ENCODE data around the gene MORN5. TPM values are rescaled to one million over a fixed set of nuclear protein-coding genes. Genes with fewer than 3 reads are reported as not detected.

The MORN5 gene
- total and polyA plus RNA-seq, 9 of the 15 experiments (the other 6 are each of a cell fraction or from before 2014, with no cell fraction given): not detected

DNA sequence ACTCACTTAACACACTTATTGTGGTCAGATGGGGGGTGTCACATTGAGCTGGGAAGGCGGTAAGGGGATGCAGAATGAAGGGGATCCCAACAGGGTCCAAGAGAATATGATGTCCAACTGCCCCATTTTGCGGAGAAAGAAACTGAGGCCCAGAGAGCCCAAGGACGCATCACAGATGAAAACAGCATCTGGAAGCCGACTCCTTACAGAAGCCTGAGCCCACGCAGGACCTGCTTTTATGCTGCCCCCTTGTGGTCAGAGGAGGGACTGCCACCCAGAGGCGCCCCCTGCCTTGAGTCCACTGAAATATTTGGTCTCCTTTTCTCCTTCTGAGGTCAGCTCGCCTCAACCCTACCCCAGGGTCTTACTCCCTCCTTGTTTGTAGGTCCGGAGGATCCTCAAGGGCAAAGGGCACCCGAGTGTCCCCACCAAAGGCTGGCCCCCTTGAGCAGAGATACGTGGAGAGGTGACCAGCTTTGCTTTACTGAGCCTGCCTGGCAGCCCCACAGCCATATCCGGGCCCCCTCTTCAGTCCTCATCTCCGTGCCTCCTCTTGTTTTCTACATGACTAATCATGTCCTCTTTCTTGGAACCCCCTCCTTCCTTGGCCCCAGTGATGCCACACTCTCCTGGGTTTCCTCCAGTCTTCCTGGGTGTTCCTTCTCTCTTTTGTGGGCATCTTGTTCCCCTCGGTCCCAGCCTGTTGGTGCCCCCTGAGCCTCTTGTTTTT is 36.6 kb upstream of the MORN5 start (continued):
- TF ChIP-seq, protein P1, sequence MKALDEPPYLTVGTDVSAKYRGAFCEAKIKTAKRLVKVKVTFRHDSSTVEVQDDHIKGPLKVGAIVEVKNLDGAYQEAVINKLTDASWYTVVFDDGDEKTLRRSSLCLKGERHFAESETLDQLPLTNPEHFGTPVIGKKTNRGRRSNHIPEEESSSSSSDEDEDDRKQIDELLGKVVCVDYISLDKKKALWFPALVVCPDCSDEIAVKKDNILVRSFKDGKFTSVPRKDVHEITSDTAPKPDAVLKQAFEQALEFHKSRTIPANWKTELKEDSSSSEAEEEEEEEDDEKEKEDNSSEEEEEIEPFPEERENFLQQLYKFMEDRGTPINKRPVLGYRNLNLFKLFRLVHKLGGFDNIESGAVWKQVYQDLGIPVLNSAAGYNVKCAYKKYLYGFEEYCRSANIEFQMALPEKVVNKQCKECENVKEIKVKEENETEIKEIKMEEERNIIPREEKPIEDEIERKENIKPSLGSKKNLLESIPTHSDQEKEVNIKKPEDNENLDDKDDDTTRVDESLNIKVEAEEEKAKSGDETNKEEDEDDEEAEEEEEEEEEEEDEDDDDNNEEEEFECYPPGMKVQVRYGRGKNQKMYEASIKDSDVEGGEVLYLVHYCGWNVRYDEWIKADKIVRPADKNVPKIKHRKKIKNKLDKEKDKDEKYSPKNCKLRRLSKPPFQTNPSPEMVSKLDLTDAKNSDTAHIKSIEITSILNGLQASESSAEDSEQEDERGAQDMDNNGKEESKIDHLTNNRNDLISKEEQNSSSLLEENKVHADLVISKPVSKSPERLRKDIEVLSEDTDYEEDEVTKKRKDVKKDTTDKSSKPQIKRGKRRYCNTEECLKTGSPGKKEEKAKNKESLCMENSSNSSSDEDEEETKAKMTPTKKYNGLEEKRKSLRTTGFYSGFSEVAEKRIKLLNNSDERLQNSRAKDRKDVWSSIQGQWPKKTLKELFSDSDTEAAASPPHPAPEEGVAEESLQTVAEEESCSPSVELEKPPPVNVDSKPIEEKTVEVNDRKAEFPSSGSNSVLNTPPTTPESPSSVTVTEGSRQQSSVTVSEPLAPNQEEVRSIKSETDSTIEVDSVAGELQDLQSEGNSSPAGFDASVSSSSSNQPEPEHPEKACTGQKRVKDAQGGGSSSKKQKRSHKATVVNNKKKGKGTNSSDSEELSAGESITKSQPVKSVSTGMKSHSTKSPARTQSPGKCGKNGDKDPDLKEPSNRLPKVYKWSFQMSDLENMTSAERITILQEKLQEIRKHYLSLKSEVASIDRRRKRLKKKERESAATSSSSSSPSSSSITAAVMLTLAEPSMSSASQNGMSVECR (CRISPR knock-in tag; IDR thresholded peaks at IDR 0.05): no peak
- TF ChIP-seq ZNF133 (CRISPR knock-in tag; IDR thresholded peaks at IDR 0.05) (no peak), ZNF282 (CRISPR knock-in tag; IDR thresholded peaks at IDR 0.05) (no peak), ETV5 (CRISPR knock-in tag; IDR thresholded peaks at IDR 0.05; ENCODE audit: low read depth) (no peak), ZFPM2 (CRISPR knock-in tag; IDR thresholded peaks at IDR 0.05) (no peak), ZNF143 (CRISPR knock-in tag; IDR thresholded peaks at IDR 0.05) (no peak), HNRNPH1 (optimal IDR thresholded peaks at IDR 0.05; ENCODE audit: low read depth, low read length) (no peak), RAD51 (IDR thresholded peaks at IDR 0.05; ENCODE audit: borderline replicate concordance, low read depth) (no peak), SIX5 (IDR thresholded peaks at IDR 0.05; ENCODE audit: borderline replicate concordance in 1 of 2, insufficient read depth in 1 of 2, low read depth in 1 of 2, low read length in 2 of 2) (no peak), CSDE1 (IDR thresholded peaks at IDR 0.05) (no peak), ZNF696 (CRISPR knock-in tag; conservative IDR thresholded peaks at IDR 0.05) (no peak), C11orf30 (IDR thresholded peaks at IDR 0.05; ENCODE audit: low read depth) (no peak), ZNF830 (CRISPR knock-in tag; IDR thresholded peaks at IDR 0.05) (no peak)
- TF ChIP-seq, protein P2, sequence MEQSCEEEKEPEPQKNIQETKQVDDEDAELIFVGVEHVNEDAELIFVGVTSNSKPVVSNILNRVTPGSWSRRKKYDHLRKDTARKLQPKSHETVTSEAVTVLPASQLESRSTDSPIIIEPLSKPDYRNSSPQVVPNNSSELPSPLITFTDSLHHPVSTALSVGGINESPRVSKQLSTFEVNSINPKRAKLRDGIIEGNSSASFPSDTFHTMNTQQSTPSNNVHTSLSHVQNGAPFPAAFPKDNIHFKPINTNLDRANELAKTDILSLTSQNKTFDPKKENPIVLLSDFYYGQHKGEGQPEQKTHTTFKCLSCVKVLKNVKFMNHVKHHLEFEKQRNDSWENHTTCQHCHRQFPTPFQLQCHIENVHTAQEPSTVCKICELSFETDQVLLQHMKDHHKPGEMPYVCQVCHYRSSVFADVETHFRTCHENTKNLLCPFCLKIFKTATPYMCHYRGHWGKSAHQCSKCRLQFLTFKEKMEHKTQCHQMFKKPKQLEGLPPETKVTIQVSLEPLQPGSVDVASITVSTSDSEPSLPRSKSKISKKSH (CRISPR knock-in tag; IDR thresholded peaks at IDR 0.05): no peak
- TF ChIP-seq, protein P3, sequence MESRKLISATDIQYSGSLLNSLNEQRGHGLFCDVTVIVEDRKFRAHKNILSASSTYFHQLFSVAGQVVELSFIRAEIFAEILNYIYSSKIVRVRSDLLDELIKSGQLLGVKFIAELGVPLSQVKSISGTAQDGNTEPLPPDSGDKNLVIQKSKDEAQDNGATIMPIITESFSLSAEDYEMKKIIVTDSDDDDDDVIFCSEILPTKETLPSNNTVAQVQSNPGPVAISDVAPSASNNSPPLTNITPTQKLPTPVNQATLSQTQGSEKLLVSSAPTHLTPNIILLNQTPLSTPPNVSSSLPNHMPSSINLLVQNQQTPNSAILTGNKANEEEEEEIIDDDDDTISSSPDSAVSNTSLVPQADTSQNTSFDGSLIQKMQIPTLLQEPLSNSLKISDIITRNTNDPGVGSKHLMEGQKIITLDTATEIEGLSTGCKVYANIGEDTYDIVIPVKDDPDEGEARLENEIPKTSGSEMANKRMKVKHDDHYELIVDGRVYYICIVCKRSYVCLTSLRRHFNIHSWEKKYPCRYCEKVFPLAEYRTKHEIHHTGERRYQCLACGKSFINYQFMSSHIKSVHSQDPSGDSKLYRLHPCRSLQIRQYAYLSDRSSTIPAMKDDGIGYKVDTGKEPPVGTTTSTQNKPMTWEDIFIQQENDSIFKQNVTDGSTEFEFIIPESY (CRISPR knock-in tag; IDR thresholded peaks at IDR 0.05): no peak

Measured in K562 (cell line).